HepG2 (cell line): Measurements from ENCODE around the gene AZI2.

ENCODE experiments used
- ATF1 ChIP-seq: IDR thresholded peaks from 2 replicates; pipeline ENCODE4 v1.6.1; 2016; ENCODE audit warnings: mild to moderate bottlenecking, control low read depth
- MAFK ChIP-seq, 2 experiments: IDR thresholded peaks in 1 of 2; conservative IDR thresholded peaks in 1 of 2; 2 replicates each; pipeline ENCODE4 v1.6.1; 2011; ENCODE audit warnings: improper control_type of control experiment in 2 of 2, low read length in 2 of 2
- RNF2 ChIP-seq: fragments of 450-650 bp; conservative IDR thresholded peaks from 2 replicates; pipeline ENCODE4 v1.6.1; 2016; ENCODE audit warnings: low read depth
- ZBTB7B ChIP-seq: sonication (generic); formaldehyde crosslinking; IDR thresholded peaks from 2 replicates; pipeline ENCODE4 v1.4.0; 2020; ENCODE audit warnings: missing genetic modification reagents
- ZFX ChIP-seq: sonication (generic); formaldehyde crosslinking; IDR thresholded peaks from 2 replicates; pipeline ENCODE4 v1.4.0; 2020; ENCODE audit warnings: mild to moderate bottlenecking, low read depth, missing genetic modification reagents, moderate library complexity
- ZNF331 ChIP-seq: sonication (generic); formaldehyde crosslinking; IDR thresholded peaks from 2 replicates; pipeline ENCODE4 v1.4.0; 2020; ENCODE audit warnings: missing genetic modification reagents

- TF ChIP-seq ATF1 (CRISPR knock-in tag) (no peak), ZNF331 (no peak), ZBTB7B (CRISPR knock-in tag) (no peak), RNF2 (no peak), MAFK (conservative IDR thresholded peaks at IDR 0.05 in 1 of 2, IDR thresholded peaks at IDR 0.05 in 1 of 2; ENCODE audit: low read length in 2 of 2) (no peak), ZFX (no peak)
Observed at GRCh38 chr3:28273837-28274236, 74.8 kb downstream of the AZI2 start.
